HAP-1 (cell line): ENCODE data around the gene CEACAM19.

Source experiments
- DNase-seq, 2 experiments: peaks; one replicate each; pipeline ENCODE4 v3.0.0-alpha.2; 2016 to 2020; ENCODE audit warnings: low spot score in 2 of 2
- H3K27me3 ChIP-seq: fragments of 250-450 bp; sonication (Bioruptor Pico); 2 replicates; pipeline ENCODE4 v1.5.1; 2020; ENCODE audit warnings: low read depth, mild to moderate bottlenecking, moderate library complexity
- H3K36me3 ChIP-seq: fragments of 250-450 bp; sonication (Bioruptor Pico); replicated peaks from 2 replicates; pipeline ENCODE4 v1.5.1; 2020; ENCODE audit warnings: mild to moderate bottlenecking
- H3K4me1 ChIP-seq: fragments of 250-450 bp; sonication (Bioruptor Pico); 2 replicates; pipeline ENCODE4 v1.5.1; 2020; ENCODE audit warnings: mild to moderate bottlenecking
- H3K4me3 ChIP-seq: fragments of 250-450 bp; sonication (Bioruptor Pico); 2 replicates; pipeline ENCODE4 v1.5.1; 2020; ENCODE audit warnings: mild to moderate bottlenecking, moderate library complexity
- H3K9me3 ChIP-seq: fragments of 250-450 bp; sonication (Bioruptor Pico); 2 replicates; pipeline ENCODE4 v1.5.1; 2020; ENCODE audit warnings: mild to moderate bottlenecking, moderate library complexity
- in situ Hi-C: fragments of 300-500 bp; cut with MboI; formaldehyde crosslinking; loops from 3 replicates; pipeline ENCODE4 v1.14.3; 2020; ENCODE audit warnings: low sequenced_read_pairs, inconsistent platforms, mixed read lengths

CEACAM19 gene

DNA sequence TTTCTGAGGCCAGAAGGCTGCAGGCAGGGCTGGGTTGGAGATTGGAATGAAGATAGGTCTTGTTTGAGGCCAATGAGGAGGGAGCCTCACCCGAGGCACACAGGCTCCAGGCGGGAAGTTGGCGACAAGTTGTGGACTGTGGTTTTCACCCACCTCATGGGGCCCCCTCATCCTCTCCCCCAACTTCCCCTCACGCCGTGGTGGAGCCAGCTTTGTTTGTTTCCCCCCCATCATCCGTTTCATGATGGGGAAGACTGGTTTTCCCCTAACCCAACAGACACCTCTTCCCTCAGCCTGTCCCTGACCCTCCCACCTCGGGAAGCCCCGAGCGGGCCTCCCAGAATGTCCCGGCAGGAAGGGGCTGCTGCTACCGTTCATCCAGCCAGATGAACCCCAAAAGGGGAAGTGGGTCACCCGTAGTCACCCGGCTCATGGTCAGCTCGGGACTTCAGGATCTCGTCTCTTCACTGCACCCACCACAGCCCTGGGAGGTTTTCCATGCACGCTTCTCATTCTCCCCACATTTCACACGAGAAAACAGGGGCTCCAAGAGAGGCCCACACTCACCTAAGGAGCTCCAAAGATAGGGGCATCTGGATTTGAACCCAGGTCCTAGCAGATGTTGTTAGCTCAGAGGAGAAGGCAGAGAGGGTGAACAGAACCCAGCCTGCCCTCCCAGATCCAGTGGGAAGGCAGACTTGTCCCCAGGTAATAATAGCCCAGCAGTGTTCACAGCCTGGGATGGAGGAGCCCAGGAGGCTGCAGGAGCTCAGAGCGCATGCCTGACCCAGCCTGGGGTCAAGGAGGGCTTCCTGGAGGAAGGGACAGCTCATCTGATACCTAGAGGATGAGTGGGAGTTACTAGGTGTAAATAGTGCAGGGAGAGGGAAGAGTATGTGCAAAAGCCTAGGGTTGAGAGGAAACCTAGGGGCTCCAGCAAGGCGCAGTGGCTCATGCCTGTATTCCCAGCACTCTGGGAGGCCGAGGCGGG lies 51.1 kb downstream of the CEACAM19 start:
- Histone ChIP-seq H3K4me1 (peaks cover 11% of the 10 kb centered on the region), H3K9me3 (no peaks in the 10 kb centered on the region), H3K4me3 (no peak overlapping the region), H3K27me3 (no peaks in the 10 kb centered on the region), H3K36me3 (no peaks in the 10 kb centered on the region)
- no peak for DNase-seq
- in situ Hi-C loops = loop anchor here (5.0 to 10.0 kb wide), 2 partner anchors 50 to 122 kb away; partner anchors contain the start of gene NECTIN2

DNA sequence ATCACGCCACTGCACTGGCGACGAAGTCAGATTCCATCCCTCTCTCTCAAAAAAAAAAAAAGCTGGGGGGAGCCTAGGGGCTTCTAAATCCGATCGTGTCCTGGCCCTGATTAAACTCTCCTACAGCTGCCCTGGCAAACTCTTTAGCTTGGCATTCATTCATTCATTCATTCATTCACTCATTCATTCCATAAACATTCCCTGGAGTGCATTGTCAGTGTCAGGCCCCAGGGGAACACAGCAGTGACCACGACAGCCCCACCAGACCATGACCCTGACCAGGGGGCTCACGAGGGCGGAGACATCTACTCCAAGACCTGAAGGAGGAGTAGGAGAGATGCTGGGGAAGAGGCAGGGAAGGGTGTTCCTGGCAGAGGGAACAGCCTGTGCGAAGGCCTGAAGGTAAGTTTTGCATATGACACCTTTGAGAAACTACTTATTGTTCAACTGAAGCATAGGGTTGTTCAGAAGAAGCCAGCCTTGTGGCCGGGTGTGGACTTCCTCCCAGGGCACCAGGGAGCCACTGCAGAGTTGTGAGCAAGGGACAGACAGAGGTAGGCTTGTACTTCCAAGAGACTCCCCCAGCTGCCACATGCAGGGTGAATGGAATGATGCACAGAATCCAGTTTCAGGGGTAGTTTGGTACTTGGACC lies 52.1 kb downstream of the CEACAM19 start:
- Histone ChIP-seq H3K36me3 (no peaks in the 10 kb centered on the region), H3K4me1 (peaks cover 8% of the 10 kb centered on the region), H3K9me3 (no peaks in the 10 kb centered on the region), H3K4me3 (no peak overlapping the region), H3K27me3 (no peaks in the 10 kb centered on the region)
- no peak for DNase-seq
- in situ Hi-C loops = loop anchor here (5.0 to 10.0 kb wide), 2 partner anchors 49 to 121 kb away; partner anchors contain the start of gene NECTIN2

DNA sequence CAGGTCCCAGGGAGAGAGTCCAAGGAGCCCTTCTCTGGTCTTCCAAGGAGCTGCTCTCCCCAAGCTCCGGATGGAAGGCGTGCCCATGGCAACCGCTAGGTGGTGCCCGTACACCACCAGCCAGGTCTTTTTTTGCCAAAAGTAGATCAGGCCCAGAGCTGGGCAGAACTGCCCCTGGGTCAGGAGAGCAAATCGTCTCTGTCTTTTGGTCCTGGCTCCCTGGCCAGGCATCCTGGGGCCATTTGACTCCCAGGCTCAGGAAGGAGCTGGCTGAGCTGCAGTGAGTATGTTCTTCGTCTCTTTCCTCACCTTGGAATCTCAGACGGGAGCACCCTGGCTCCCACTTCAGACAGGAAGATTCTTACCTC lies 52.7 kb downstream of the CEACAM19 start:
- Histone ChIP-seq H3K9me3 (no peaks in the 10 kb centered on the region), H3K36me3 (no peaks in the 10 kb centered on the region), H3K27me3 (no peaks in the 10 kb centered on the region), H3K4me1 (peaks cover 4% of the 10 kb centered on the region), H3K4me3 (no peak overlapping the region)
- peak; percentile 61 to 86 for DNase-seq
- in situ Hi-C loops = loop anchor here (5.0 to 10.0 kb wide), 2 partner anchors 48 to 121 kb away; partner anchors contain the start of gene NECTIN2

DNA sequence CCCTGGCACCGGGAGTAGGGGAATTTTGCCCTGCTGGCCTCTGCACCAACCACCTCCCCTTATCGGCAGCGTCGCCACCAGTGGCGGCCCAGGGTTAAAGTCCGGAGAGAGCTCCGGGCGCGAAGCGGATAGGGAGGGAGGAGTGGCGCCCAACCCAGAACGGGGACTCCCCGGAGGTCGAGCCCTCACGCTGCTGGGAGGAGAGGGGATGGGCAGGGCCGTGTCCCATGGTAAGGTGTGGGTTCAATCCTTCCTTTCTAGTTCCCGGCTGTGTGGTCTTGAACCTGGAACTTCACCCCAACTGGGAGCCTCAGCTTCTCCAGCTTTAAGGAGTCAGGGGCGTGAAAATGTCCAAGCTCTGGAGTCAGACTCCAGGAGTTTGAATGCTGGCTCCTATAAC lies 54.0 kb downstream of the CEACAM19 start:
- no peak for DNase-seq
- Histone ChIP-seq H3K4me1 (no peaks in the 10 kb centered on the region), H3K9me3 (no peaks in the 10 kb centered on the region), H3K27me3 (no peaks in the 10 kb centered on the region), H3K36me3 (no peaks in the 10 kb centered on the region), H3K4me3 (no peak overlapping the region)
- in situ Hi-C loops = loop anchor here (10.0 kb wide), 1 partner anchor 120 kb away; the partner anchor contains the start of gene NECTIN2

DNA sequence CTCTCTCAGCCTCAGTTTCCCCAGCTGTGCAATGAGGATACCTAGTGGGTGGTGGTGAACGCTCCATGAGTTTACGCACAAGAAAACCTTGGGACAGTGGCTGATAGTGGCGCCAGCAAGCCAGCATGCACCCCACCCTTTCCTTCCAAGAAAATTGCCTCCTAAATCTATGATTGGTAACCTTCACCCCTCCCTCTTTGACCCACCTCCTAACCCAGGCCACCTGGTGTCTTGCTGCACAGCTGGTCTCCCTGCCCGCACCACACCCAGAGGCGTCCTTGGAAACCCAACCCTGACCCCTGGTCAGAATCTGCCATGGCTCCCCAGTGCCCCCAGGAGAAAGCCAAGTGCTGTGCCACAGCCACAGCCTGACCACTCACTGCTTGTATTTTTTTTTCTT lies 54.4 kb downstream of the CEACAM19 start:
- no peaks in the 10 kb centered on the region for H3K36me3 ChIP-seq
- H3K9me3 ChIP-seq = no peaks in the 10 kb centered on the region
- no peak for DNase-seq
- in situ Hi-C loops = loop anchor here (10.0 kb wide), 1 partner anchor 119 kb away; the partner anchor contains the start of gene NECTIN2
- no peak overlapping the region for H3K4me3 ChIP-seq
- H3K4me1 ChIP-seq = no peaks in the 10 kb centered on the region
- no peaks in the 10 kb centered on the region for H3K27me3 ChIP-seq

DNA sequence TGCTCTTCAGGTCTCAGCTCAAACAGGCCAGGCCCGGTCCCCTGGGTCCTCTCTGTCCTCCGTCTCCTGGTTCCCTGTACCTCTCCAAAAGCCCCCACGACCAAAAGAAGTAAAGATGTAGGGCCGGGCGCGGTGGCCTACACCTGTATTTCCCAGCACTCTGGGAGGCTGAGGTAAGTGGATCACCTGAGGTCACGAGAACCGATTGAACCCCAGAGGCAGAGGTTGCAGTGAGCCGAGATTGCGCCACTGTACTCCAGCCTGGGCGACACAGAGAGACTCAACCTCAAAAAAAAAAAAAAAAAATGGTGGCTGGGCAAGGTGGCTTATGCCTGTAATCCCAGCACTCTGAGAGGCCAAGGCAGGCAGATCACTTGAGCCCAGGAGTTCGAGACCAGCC lies 55.2 kb downstream of the CEACAM19 start:
- H3K36me3 ChIP-seq = no peaks in the 10 kb centered on the region
- no peak overlapping the region for H3K4me3 ChIP-seq
- in situ Hi-C loops = loop anchor here (10.0 kb wide), 1 partner anchor 118 kb away; the partner anchor contains the start of gene NECTIN2
- H3K4me1 ChIP-seq = no peaks in the 10 kb centered on the region
- DNase-seq = no peak
- no peaks in the 10 kb centered on the region for H3K9me3 ChIP-seq
- no peaks in the 10 kb centered on the region for H3K27me3 ChIP-seq

DNA sequence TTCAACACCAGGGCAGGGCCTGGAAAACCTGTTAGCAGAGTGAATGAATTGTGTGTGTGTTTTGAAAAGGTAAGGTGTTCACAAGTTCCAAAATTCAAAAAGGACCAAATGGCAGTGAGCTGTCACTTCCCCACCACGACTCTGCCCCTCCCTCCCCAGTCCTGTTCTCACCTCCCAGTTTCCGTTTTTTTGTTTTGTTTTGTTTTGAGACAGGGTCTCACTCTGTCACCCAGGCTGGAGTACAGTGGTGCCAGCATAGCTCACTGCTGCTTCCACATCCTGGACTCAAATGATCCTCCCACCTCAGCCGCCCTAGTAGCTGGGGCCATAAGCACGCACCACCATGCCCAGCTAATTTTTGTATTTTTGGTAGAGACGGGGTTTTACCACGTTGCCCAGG lies 56.9 kb downstream of the CEACAM19 start:
- Histone ChIP-seq H3K4me3 (no peak overlapping the region), H3K36me3 (no peaks in the 10 kb centered on the region), H3K27me3 (no peaks in the 10 kb centered on the region), H3K4me1 (no peaks in the 10 kb centered on the region), H3K9me3 (no peaks in the 10 kb centered on the region)
- DNase-seq = no peak
- in situ Hi-C loops = loop anchor here (10.0 kb wide), 1 partner anchor 117 kb away; the partner anchor contains the start of gene NECTIN2

DNA sequence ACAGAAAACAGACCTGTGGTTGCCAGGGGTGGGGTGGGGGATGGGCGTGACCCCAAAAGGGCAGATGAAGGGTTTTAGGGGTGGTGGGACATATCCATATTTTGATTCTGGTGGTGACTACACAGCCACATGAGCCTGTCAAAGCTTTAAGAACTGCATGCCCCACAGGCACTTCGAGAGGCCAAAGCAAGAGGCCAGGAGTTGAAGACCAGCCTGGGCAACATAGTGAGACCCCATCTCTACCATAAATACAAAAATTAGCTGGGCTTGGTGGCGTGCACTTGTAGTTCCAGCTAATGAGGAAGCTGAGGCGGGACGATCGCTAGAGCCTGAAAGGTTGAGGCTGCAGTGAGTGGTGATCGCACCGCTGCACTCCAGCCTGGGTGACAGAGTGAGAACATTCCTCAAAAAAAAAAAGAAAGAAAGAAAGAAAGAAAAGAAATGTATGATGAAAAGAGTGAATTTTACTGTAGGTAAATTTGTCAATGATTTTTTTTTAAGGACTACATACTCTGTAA lies 58.3 kb downstream of the CEACAM19 start:
- no peaks in the 10 kb centered on the region for H3K9me3 ChIP-seq
- H3K4me1 ChIP-seq = no peaks in the 10 kb centered on the region
- DNase-seq = no peak
- H3K4me3 ChIP-seq = no peak overlapping the region
- no peaks in the 10 kb centered on the region for H3K27me3 ChIP-seq
- H3K36me3 ChIP-seq = no peaks in the 10 kb centered on the region
- in situ Hi-C loops = loop anchor here (10.0 kb wide), 1 partner anchor 115 kb away; the partner anchor contains the start of gene NECTIN2

DNA sequence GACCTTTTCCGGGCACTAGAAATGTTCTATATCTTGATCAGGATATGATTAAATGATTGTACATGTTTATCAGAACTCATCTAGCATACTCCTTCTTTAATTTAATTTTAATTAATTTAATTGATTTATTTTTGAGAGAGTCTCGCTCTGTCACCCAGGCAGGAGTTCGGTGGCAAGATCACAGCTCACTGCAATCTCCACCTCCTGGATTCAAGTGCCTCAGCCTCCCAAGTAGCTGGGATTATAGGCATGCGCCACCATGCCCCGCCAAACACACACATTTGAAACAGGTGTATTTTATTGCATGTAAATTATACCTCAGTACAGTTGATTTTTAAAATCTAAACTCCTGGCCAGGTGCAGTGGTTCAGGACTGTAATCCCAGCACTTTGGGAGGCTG lies 59.8 kb downstream of the CEACAM19 start:
- Histone ChIP-seq H3K4me3 (no peak overlapping the region), H3K9me3 (no peaks in the 10 kb centered on the region), H3K27me3 (no peaks in the 10 kb centered on the region), H3K4me1 (no peaks in the 10 kb centered on the region), H3K36me3 (no peaks in the 10 kb centered on the region)
- in situ Hi-C loops = no loop called here
- DNase-seq = no peak

DNA sequence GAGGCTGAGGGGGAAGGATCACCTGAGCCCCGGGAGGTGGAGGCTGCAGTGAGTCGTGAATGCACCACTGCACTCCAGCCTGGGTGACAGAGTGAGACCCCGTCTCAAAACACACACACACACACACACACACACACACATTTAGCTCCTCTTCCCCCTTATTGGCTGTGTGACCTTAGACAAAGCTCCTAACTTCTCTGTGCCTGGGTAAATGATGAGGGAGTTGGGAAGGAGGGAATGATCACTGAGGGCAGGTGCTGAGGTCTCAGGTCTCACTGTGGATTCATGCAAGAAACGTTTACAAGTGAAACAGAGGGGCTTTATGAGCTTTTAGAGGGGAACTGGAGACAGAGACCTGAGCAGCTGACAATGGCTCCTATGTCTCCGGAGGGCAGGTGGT lies 60.3 kb downstream of the CEACAM19 start:
- no peaks in the 10 kb centered on the region for H3K36me3 ChIP-seq
- H3K4me3 ChIP-seq = no peak overlapping the region
- H3K27me3 ChIP-seq = no peaks in the 10 kb centered on the region
- DNase-seq = no peak
- no peaks in the 10 kb centered on the region for H3K4me1 ChIP-seq
- in situ Hi-C loops = no loop called here
- H3K9me3 ChIP-seq = no peaks in the 10 kb centered on the region

DNA sequence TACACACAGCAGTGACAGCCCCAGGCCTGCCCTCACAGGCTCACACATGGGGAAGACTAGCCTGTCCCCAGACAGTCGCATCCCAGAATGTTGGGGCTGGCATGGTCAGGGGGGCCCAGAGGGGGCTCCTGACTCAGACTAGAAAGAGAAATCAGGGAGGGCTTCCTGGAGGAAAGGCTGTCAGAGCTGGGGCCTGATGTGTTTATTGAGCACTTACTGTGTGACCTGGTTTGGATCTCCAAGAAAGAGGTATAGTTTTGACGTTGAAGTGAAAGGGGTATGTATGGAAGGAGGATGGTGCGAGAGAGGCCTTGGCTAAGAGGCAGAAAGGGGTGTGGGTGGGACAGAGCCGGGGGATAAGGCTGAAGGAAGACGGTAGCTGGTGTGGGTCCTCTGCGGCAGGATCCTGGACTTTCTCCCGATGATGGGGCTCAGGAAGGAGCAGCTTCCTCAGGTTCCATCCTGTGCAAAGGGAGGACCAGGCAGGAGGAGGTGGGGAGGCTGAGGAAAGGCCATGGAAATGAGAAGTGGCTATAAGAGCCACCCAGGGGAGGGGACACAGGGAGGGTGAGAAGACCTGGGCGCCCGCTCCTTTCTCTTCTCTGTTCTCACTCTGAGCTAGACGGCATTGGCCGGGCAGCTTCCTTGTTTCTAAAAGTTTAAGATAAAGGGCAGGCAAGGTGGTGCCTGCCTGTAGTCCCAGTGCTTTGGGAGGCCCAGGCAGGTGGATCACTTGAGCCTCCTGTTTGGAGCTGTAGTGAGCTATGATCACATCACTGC lies 61.1 kb downstream of the CEACAM19 start:
- in situ Hi-C loops = no loop called here
- no peaks in the 10 kb centered on the region for H3K9me3 ChIP-seq
- no peaks in the 10 kb centered on the region for H3K4me1 ChIP-seq
- no peaks in the 10 kb centered on the region for H3K27me3 ChIP-seq
- H3K4me3 ChIP-seq = no peak overlapping the region
- no peaks in the 10 kb centered on the region for H3K36me3 ChIP-seq
- no peak for DNase-seq
